Chondrocyte (in vitro differentiated cells): ENCODE results near the gene SLC52A1. TPM values are rescaled to one million over a fixed set of nuclear protein-coding genes. Genes with fewer than 3 reads are reported as not detected.

Source experiments
- DNase-seq: peaks from one replicate; pipeline ENCODE4 v3.0.0; 2021; ENCODE audit warnings: mixed read lengths, low spot score
- H3K27ac Mint-ChIP-seq: one replicate; pipeline ENCODE4 v1.8.0; 2021; ENCODE audit warnings: mild to moderate bottlenecking, moderate library complexity, mixed read lengths; ENCODE audit not compliant: unreplicated experiment
- H3K27me3 Mint-ChIP-seq: 2 replicates; pipeline ENCODE4 v1.8.0; 2021; ENCODE audit warnings: low read depth, mixed read lengths
- H3K36me3 Mint-ChIP-seq: 2 replicates; pipeline ENCODE4 v1.8.0; 2021; ENCODE audit warnings: low read depth, mixed read lengths
- H3K4me1 Mint-ChIP-seq: 2 replicates; pipeline ENCODE4 v1.8.0; 2021; ENCODE audit warnings: low read depth, mild to moderate bottlenecking, mixed read lengths
- H3K4me3 Mint-ChIP-seq: one replicate; pipeline ENCODE4 v1.8.0; 2021; ENCODE audit warnings: mild to moderate bottlenecking, moderate library complexity, mixed read lengths; ENCODE audit not compliant: unreplicated experiment
- H3K9me3 Mint-ChIP-seq: 2 replicates; pipeline ENCODE4 v1.8.0; 2021; ENCODE audit warnings: low read depth, mixed read lengths
- total RNA-seq: library from RNA; stranded (reverse); gene quantifications from 3 replicates; pipeline ENCODE4 v1.2.1, GENCODE V29; 2021
- TF ChIP-seq, protein P1 (sequence below): fragments of 200-600 bp; sonication (generic); IDR thresholded peaks from 2 replicates; pipeline ENCODE4 v1.5.0; 2021; ENCODE audit warnings: antibody characterized with exemption, mild to moderate bottlenecking, moderate library complexity

The SLC52A1 gene
- total RNA-seq, 1 donor from 2014 or later, result not detected

GRCh38 chr17:5022171-5022711 lies 13.0 kb downstream of the SLC52A1 start:
- Mint-ChIP-seq H3K4me3 (no peak overlapping the region), H3K27me3 (no peaks in the 10 kb centered on the region), H3K9me3 (no peaks in the 10 kb centered on the region), H3K4me1 (no peaks in the 10 kb centered on the region), H3K36me3 (peaks cover 39% of the 10 kb centered on the region), H3K27ac (no peak overlapping the region)
- no peak for DNase-seq
- TF ChIP-seq, protein P1, sequence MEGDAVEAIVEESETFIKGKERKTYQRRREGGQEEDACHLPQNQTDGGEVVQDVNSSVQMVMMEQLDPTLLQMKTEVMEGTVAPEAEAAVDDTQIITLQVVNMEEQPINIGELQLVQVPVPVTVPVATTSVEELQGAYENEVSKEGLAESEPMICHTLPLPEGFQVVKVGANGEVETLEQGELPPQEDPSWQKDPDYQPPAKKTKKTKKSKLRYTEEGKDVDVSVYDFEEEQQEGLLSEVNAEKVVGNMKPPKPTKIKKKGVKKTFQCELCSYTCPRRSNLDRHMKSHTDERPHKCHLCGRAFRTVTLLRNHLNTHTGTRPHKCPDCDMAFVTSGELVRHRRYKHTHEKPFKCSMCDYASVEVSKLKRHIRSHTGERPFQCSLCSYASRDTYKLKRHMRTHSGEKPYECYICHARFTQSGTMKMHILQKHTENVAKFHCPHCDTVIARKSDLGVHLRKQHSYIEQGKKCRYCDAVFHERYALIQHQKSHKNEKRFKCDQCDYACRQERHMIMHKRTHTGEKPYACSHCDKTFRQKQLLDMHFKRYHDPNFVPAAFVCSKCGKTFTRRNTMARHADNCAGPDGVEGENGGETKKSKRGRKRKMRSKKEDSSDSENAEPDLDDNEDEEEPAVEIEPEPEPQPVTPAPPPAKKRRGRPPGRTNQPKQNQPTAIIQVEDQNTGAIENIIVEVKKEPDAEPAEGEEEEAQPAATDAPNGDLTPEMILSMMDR, result no peak

- H3K4me1 Mint-ChIP-seq, result no peaks in the 10 kb centered on the region
- no peaks in the 10 kb centered on the region for H3K27me3 Mint-ChIP-seq
- H3K4me3 Mint-ChIP-seq, result no peak overlapping the region
- H3K27ac Mint-ChIP-seq, result no peak overlapping the region
- H3K36me3 Mint-ChIP-seq, result peaks cover 44% of the 10 kb centered on the region
- H3K9me3 Mint-ChIP-seq, result no peaks in the 10 kb centered on the region
- DNase-seq, result no peak
- TF ChIP-seq, protein P1, result no peak
These were observed 14.7 kb downstream of the SLC52A1 start for GRCh38 chr17:5020502-5021023.

GRCh38 chr17:5019475-5019956 lies 15.7 kb downstream of the SLC52A1 start:
- H3K27ac Mint-ChIP-seq, result no peak overlapping the region
- H3K4me1 Mint-ChIP-seq, result no peaks in the 10 kb centered on the region
- no peak for DNase-seq
- TF ChIP-seq, protein P1, result peak; percentile 17
- H3K36me3 Mint-ChIP-seq, result peaks cover 47% of the 10 kb centered on the region
- no peaks in the 10 kb centered on the region for H3K27me3 Mint-ChIP-seq
- H3K9me3 Mint-ChIP-seq, result no peaks in the 10 kb centered on the region
- H3K4me3 Mint-ChIP-seq, result no peak overlapping the region

- no peak overlapping the region for H3K4me3 Mint-ChIP-seq
- H3K27me3 Mint-ChIP-seq, result no peaks in the 10 kb centered on the region
- no peaks in the 10 kb centered on the region for H3K9me3 Mint-ChIP-seq
- TF ChIP-seq, protein P1, result no peak
- H3K36me3 Mint-ChIP-seq, result peaks cover 36% of the 10 kb centered on the region
- H3K4me1 Mint-ChIP-seq, result no peaks in the 10 kb centered on the region
- DNase-seq, result no peak
- H3K27ac Mint-ChIP-seq, result no peak overlapping the region
These were observed 20.9 kb downstream of the SLC52A1 start for GRCh38 chr17:5014357-5014756.

- DNase-seq, result no peak
- Mint-ChIP-seq H3K27me3 (no peaks in the 10 kb centered on the region), H3K36me3 (peaks cover 49% of the 10 kb centered on the region), H3K27ac (no peak overlapping the region), H3K4me3 (no peak overlapping the region), H3K9me3 (no peaks in the 10 kb centered on the region), H3K4me1 (no peaks in the 10 kb centered on the region)
- TF ChIP-seq, protein P1, result no peak
These were observed 23.3 kb downstream of the SLC52A1 start for GRCh38 chr17:5011928-5012327.
